Loucy (cell line): Measurements from ENCODE around the gene WDSUB1.

Experiments
- H2AFZ ChIP-seq: fragments of 200-600 bp; sonication (generic); 2 replicates; pipeline ENCODE4 v1.6.0; 2016; ENCODE audit warnings: antibody characterized with exemption, mild to moderate bottlenecking, low read length, moderate library complexity
- H3F3A ChIP-seq: fragments of 200-600 bp; 2 replicates; pipeline ENCODE4 v1.6.0; 2016; ENCODE audit warnings: antibody characterized with exemption, low read depth, mild to moderate bottlenecking
- H3K27me3 ChIP-seq: fragments of 200-600 bp; sonication (generic); 2 replicates; pipeline ENCODE4 v1.6.1; 2014; ENCODE audit warnings: low read length, mild to moderate bottlenecking; ENCODE audit not compliant: insufficient read depth, poor library complexity, severe bottlenecking
- H3K36me3 ChIP-seq: fragments of 200-600 bp; sonication (generic); 2 replicates; pipeline ENCODE4 v1.6.1; 2016; ENCODE audit warnings: low read length; ENCODE audit not compliant: insufficient read depth
- H3K4me1 ChIP-seq: fragments of 200-600 bp; sonication (generic); 2 replicates; pipeline ENCODE4 v1.5.1; 2014; ENCODE audit warnings: low read length, mild to moderate bottlenecking; ENCODE audit not compliant: insufficient read depth, poor library complexity, severe bottlenecking
- H3K4me2 ChIP-seq: fragments of 200-600 bp; sonication (generic); 2 replicates; pipeline ENCODE4 v1.6.0; 2014; ENCODE audit warnings: antibody characterized with exemption, low read length, low read depth, mild to moderate bottlenecking; ENCODE audit not compliant: poor library complexity, severe bottlenecking
- H3K4me3 ChIP-seq: fragments of 200-600 bp; sonication (generic); 2 replicates; pipeline ENCODE4 v1.5.1; 2014; ENCODE audit warnings: low read length, mild to moderate bottlenecking, mixed read lengths; ENCODE audit not compliant: poor library complexity, severe bottlenecking
- H3K79me2 ChIP-seq: fragments of 200-600 bp; sonication (generic); 2 replicates; pipeline ENCODE4 v1.6.1; 2014; ENCODE audit warnings: low read length; ENCODE audit not compliant: insufficient read depth
- H3K9ac ChIP-seq: fragments of 200-600 bp; sonication (generic); 2 replicates; pipeline ENCODE4 v1.6.0; 2014; ENCODE audit warnings: mild to moderate bottlenecking, low read depth, low read length, moderate library complexity; ENCODE audit not compliant: poor library complexity, severe bottlenecking
- H3K9me2 ChIP-seq: fragments of 200-600 bp; sonication (generic); replicated peaks from 2 replicates; pipeline ENCODE4 v1.6.1; 2016; ENCODE audit warnings: low read depth, low read length, mixed read lengths
- H3K9me3 ChIP-seq: fragments of 200-600 bp; sonication (generic); 2 replicates; pipeline ENCODE4 v1.6.1; 2014; ENCODE audit warnings: mild to moderate bottlenecking, antibody characterized with exemption, low read length, low read depth; ENCODE audit not compliant: insufficient read depth
- H4K20me1 ChIP-seq: fragments of 200-600 bp; sonication (generic); 2 replicates; pipeline ENCODE4 v1.6.0; 2014; ENCODE audit warnings: antibody characterized with exemption, low read length, mild to moderate bottlenecking; ENCODE audit not compliant: insufficient read depth, poor library complexity, severe bottlenecking
- EZH2phosphoT487 ChIP-seq: fragments of 200-600 bp; IDR thresholded peaks from 2 replicates; pipeline ENCODE4 v1.6.1; 2018; ENCODE audit warnings: antibody characterized with exemption, mild to moderate bottlenecking, moderate library complexity, borderline replicate concordance
- TF ChIP-seq, protein P1 (sequence below): fragments of 200-600 bp; sonication (generic); conservative IDR thresholded peaks from 2 replicates; pipeline ENCODE4 v1.5.1; 2014; ENCODE audit warnings: mild to moderate bottlenecking, antibody characterized with exemption, low read length

The WDSUB1 gene

GRCh38 chr2:159211447-159212396 is 74.8 kb downstream of the WDSUB1 start:
- Histone ChIP-seq H3K9me2 (no peaks in the 10 kb centered on the region), H3K9ac (no peak overlapping the region), H3K4me3 (no peak overlapping the region)

GRCh38 chr2:159209341-159210306 is 76.9 kb downstream of the WDSUB1 start:
- Histone ChIP-seq H4K20me1 (no peaks in the 10 kb centered on the region), H2AFZ (0 out of 2 replicates have a peak overlapping the region, but pooled peaks have one; percentile 56), H3K36me3 (no peaks in the 10 kb centered on the region), H3K9me3 (no peaks in the 10 kb centered on the region), H3F3A (no peaks in the 10 kb centered on the region), H3K9ac (peak overlapping the region; percentile 12), H3K27me3 (no peaks in the 10 kb centered on the region), H3K79me2 (no peaks in the 10 kb centered on the region), H3K4me3 (peak overlapping the region; percentile 36), H3K4me1 (peaks cover 32% of the 10 kb centered on the region), H3K4me2 (peak overlapping the region; percentile 51), H3K9me2 (no peaks in the 10 kb centered on the region)
- TF ChIP-seq EZH2phosphoT487, result no peak
- TF ChIP-seq, protein P1, sequence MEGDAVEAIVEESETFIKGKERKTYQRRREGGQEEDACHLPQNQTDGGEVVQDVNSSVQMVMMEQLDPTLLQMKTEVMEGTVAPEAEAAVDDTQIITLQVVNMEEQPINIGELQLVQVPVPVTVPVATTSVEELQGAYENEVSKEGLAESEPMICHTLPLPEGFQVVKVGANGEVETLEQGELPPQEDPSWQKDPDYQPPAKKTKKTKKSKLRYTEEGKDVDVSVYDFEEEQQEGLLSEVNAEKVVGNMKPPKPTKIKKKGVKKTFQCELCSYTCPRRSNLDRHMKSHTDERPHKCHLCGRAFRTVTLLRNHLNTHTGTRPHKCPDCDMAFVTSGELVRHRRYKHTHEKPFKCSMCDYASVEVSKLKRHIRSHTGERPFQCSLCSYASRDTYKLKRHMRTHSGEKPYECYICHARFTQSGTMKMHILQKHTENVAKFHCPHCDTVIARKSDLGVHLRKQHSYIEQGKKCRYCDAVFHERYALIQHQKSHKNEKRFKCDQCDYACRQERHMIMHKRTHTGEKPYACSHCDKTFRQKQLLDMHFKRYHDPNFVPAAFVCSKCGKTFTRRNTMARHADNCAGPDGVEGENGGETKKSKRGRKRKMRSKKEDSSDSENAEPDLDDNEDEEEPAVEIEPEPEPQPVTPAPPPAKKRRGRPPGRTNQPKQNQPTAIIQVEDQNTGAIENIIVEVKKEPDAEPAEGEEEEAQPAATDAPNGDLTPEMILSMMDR, result no peak

More at GRCh38 chr2:159211447-159212396, 74.8 kb downstream of the WDSUB1 start:
- Histone ChIP-seq H3K4me2 (no peak overlapping the region), H3K27me3 (no peaks in the 10 kb centered on the region), H4K20me1 (no peaks in the 10 kb centered on the region), H3K4me1 (peaks cover 32% of the 10 kb centered on the region), H3K79me2 (no peaks in the 10 kb centered on the region), H3F3A (no peaks in the 10 kb centered on the region), H2AFZ (no peak overlapping the region; the same call in 1 of the 2 replicates), H3K36me3 (no peaks in the 10 kb centered on the region), H3K9me3 (no peaks in the 10 kb centered on the region)
- no peak for TF ChIP-seq EZH2phosphoT487
- TF ChIP-seq, protein P1, result 0 out of 2 replicates have a peak, but pooled peaks have one; percentile 15

GRCh38 chr2:159208438-159208837 is 78.1 kb downstream of the WDSUB1 start:
- H3K9ac ChIP-seq, result no peak overlapping the region
- no peaks in the 10 kb centered on the region for H3K27me3 ChIP-seq
- no peak overlapping the region for H3K4me2 ChIP-seq
- no peak overlapping the region for H3K4me3 ChIP-seq
- TF ChIP-seq, protein P1, result no peak
- TF ChIP-seq EZH2phosphoT487, result no peak
- no peaks in the 10 kb centered on the region for H3K9me3 ChIP-seq
- no peaks in the 10 kb centered on the region for H3K36me3 ChIP-seq
- no peaks in the 10 kb centered on the region for H3F3A ChIP-seq
- H3K4me1 ChIP-seq, result peaks cover 32% of the 10 kb centered on the region
- no peak overlapping the region for H2AFZ ChIP-seq
- H4K20me1 ChIP-seq, result no peaks in the 10 kb centered on the region
- H3K79me2 ChIP-seq, result no peaks in the 10 kb centered on the region
- no peaks in the 10 kb centered on the region for H3K9me2 ChIP-seq
